ENCODE results near the gene GNL1.

- TF ChIP-seq CTCF (IDR thresholded peaks at IDR 0.05), result no peak
- no peak for TF ChIP-seq EP300 (IDR thresholded peaks at IDR 0.05; ENCODE audit: low read depth)
Observed at GRCh38 chr6:30554962-30555815, 1.1 kb downstream of the GNL1 start.
